ENCODE data around the gene CLSTN1.

DNA sequence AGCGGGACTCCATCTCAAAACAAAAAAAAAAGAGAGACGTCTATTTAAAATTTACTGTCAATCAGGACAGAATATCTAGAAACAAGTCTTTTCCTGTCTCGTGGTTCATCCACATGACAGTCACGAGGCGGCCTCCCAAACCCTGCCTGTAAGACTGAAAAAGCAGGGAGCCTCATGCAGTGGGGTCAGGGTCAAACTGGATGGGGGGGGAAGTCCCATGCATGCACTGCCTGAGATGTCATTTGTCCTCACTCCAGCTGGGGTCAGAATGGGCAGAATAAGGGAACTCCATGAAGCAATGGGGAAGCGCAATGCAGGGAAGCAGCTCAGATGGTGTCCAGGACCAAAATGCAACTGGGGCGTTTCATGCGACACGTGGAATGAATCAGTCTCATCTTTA is 86.7 kb downstream of the CLSTN1 start:
- TF ChIP-seq, protein P1, sequence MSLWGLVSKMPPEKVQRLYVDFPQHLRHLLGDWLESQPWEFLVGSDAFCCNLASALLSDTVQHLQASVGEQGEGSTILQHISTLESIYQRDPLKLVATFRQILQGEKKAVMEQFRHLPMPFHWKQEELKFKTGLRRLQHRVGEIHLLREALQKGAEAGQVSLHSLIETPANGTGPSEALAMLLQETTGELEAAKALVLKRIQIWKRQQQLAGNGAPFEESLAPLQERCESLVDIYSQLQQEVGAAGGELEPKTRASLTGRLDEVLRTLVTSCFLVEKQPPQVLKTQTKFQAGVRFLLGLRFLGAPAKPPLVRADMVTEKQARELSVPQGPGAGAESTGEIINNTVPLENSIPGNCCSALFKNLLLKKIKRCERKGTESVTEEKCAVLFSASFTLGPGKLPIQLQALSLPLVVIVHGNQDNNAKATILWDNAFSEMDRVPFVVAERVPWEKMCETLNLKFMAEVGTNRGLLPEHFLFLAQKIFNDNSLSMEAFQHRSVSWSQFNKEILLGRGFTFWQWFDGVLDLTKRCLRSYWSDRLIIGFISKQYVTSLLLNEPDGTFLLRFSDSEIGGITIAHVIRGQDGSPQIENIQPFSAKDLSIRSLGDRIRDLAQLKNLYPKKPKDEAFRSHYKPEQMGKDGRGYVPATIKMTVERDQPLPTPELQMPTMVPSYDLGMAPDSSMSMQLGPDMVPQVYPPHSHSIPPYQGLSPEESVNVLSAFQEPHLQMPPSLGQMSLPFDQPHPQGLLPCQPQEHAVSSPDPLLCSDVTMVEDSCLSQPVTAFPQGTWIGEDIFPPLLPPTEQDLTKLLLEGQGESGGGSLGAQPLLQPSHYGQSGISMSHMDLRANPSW (CRISPR knock-in tag; IDR thresholded peaks at IDR 0.05; ENCODE audit: borderline replicate concordance) = no peak
- TF ChIP-seq HIVEP1 (CRISPR knock-in tag; IDR thresholded peaks at IDR 0.05) (no peak), RCOR2 (CRISPR knock-in tag; IDR thresholded peaks at IDR 0.05) (no peak)
- TF ChIP-seq, protein P2, sequence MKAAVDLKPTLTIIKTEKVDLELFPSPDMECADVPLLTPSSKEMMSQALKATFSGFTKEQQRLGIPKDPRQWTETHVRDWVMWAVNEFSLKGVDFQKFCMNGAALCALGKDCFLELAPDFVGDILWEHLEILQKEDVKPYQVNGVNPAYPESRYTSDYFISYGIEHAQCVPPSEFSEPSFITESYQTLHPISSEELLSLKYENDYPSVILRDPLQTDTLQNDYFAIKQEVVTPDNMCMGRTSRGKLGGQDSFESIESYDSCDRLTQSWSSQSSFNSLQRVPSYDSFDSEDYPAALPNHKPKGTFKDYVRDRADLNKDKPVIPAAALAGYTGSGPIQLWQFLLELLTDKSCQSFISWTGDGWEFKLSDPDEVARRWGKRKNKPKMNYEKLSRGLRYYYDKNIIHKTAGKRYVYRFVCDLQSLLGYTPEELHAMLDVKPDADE (CRISPR knock-in tag; IDR thresholded peaks at IDR 0.05) = no peak
- TF ChIP-seq, protein P3, sequence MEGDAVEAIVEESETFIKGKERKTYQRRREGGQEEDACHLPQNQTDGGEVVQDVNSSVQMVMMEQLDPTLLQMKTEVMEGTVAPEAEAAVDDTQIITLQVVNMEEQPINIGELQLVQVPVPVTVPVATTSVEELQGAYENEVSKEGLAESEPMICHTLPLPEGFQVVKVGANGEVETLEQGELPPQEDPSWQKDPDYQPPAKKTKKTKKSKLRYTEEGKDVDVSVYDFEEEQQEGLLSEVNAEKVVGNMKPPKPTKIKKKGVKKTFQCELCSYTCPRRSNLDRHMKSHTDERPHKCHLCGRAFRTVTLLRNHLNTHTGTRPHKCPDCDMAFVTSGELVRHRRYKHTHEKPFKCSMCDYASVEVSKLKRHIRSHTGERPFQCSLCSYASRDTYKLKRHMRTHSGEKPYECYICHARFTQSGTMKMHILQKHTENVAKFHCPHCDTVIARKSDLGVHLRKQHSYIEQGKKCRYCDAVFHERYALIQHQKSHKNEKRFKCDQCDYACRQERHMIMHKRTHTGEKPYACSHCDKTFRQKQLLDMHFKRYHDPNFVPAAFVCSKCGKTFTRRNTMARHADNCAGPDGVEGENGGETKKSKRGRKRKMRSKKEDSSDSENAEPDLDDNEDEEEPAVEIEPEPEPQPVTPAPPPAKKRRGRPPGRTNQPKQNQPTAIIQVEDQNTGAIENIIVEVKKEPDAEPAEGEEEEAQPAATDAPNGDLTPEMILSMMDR (CRISPR knock-in tag; IDR thresholded peaks at IDR 0.05) = no peak
- TF ChIP-seq, protein P4, sequence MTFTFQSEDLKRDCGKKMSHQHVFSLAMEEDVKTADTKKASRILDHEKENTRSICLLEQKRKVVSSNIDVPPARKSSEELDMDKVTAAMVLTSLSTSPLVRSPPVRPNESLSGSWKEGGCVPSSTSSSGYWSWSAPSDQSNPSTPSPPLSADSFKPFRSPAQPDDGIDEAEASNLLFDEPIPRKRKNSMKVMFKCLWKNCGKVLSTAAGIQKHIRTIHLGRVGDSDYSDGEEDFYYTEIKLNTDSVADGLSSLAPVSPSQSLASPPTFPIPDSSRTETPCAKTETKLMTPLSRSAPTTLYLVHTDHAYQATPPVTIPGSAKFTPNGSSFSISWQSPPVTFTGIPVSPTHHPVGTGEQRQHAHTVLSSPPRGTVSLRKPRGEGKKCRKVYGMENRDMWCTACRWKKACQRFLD (CRISPR knock-in tag; IDR thresholded peaks at IDR 0.05; ENCODE audit: borderline replicate concordance) = no peak
- TF ChIP-seq, protein P5, sequence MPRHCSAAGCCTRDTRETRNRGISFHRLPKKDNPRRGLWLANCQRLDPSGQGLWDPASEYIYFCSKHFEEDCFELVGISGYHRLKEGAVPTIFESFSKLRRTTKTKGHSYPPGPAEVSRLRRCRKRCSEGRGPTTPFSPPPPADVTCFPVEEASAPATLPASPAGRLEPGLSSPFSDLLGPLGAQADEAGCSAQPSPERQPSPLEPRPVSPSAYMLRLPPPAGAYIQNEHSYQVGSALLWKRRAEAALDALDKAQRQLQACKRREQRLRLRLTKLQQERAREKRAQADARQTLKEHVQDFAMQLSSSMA (CRISPR knock-in tag; IDR thresholded peaks at IDR 0.05) = no peak

Data from HepG2 (cell line).